ENCODE data around the gene UBE3B.

Gene UBE3B

GRCh38 chr12:109534456-109534855 is 57.0 kb downstream of the UBE3B start:
- Histone ChIP-seq H3K9me3 (ENCODE audit: control insufficient read depth, insufficient read depth, low read length) (no peaks in the 10 kb centered on the region), H3K27ac (ENCODE audit: low read depth, low read length) (no peak overlapping the region), H3K4me3 (ENCODE audit: low read length) (no peak overlapping the region), H4K20me1 (ENCODE audit: control insufficient read depth, insufficient read depth, low read depth, low read length) (no peaks in the 10 kb centered on the region), H3K79me2 (ENCODE audit: control insufficient read depth, low read length) (no peaks in the 10 kb centered on the region), H3F3A (ENCODE audit: control insufficient read depth, insufficient read depth) (no peaks in the 10 kb centered on the region), H3K4me2 (ENCODE audit: low read length) (no peak overlapping the region), H3K27me3 (ENCODE audit: control insufficient read depth, low read length) (no peaks in the 10 kb centered on the region), H3K36me3 (ENCODE audit: control insufficient read depth, low read length) (no peaks in the 10 kb centered on the region), H3K4me1 (ENCODE audit: control insufficient read depth, low read length) (no peaks in the 10 kb centered on the region), H3K9me2 (replicated peaks; ENCODE audit: control insufficient read depth, low read length) (no peaks in the 10 kb centered on the region)
- TF ChIP-seq EZH2phosphoT487 (IDR thresholded peaks at IDR 0.05; ENCODE audit: borderline replicate concordance, low read length) (no peak), CTCF (IDR thresholded peaks at IDR 0.05; ENCODE audit: low read depth, low read length, poor library complexity, severe bottlenecking) (no peak)

GRCh38 chr12:109535231-109535862 is 57.9 kb downstream of the UBE3B start:
- no peaks in the 10 kb centered on the region for H3K79me2 ChIP-seq (ENCODE audit: control insufficient read depth, low read length)
- no peak overlapping the region for H3K4me2 ChIP-seq (ENCODE audit: low read length)
- no peaks in the 10 kb centered on the region for H3K9me2 ChIP-seq (replicated peaks; ENCODE audit: control insufficient read depth, low read length)
- no peaks in the 10 kb centered on the region for H3F3A ChIP-seq (ENCODE audit: control insufficient read depth, insufficient read depth)
- no peak for TF ChIP-seq CTCF (IDR thresholded peaks at IDR 0.05; ENCODE audit: low read depth, low read length, poor library complexity, severe bottlenecking)
- no peak for TF ChIP-seq EZH2phosphoT487 (IDR thresholded peaks at IDR 0.05; ENCODE audit: borderline replicate concordance, low read length)
- H4K20me1 ChIP-seq (ENCODE audit: control insufficient read depth, insufficient read depth, low read depth, low read length) = no peaks in the 10 kb centered on the region
- H3K36me3 ChIP-seq (ENCODE audit: control insufficient read depth, low read length) = no peaks in the 10 kb centered on the region
- H3K27ac ChIP-seq (ENCODE audit: low read depth, low read length) = no peak overlapping the region
- no peak overlapping the region for H3K4me3 ChIP-seq (ENCODE audit: low read length)
- no peaks in the 10 kb centered on the region for H3K27me3 ChIP-seq (ENCODE audit: control insufficient read depth, low read length)
- no peaks in the 10 kb centered on the region for H3K9me3 ChIP-seq (ENCODE audit: control insufficient read depth, insufficient read depth, low read length)
- H3K4me1 ChIP-seq (ENCODE audit: control insufficient read depth, low read length) = no peaks in the 10 kb centered on the region

GRCh38 chr12:109535863-109536250 is 58.4 kb downstream of the UBE3B start:
- Histone ChIP-seq H4K20me1 (ENCODE audit: control insufficient read depth, insufficient read depth, low read depth, low read length) (no peaks in the 10 kb centered on the region), H3K4me2 (ENCODE audit: low read length) (no peak overlapping the region), H3K4me3 (ENCODE audit: low read length) (no peak overlapping the region), H3K36me3 (ENCODE audit: control insufficient read depth, low read length) (no peaks in the 10 kb centered on the region), H3K9me3 (ENCODE audit: control insufficient read depth, insufficient read depth, low read length) (no peaks in the 10 kb centered on the region), H3K27ac (ENCODE audit: low read depth, low read length) (no peak overlapping the region), H3K4me1 (ENCODE audit: control insufficient read depth, low read length) (no peaks in the 10 kb centered on the region), H3K9me2 (replicated peaks; ENCODE audit: control insufficient read depth, low read length) (no peaks in the 10 kb centered on the region), H3K27me3 (ENCODE audit: control insufficient read depth, low read length) (no peaks in the 10 kb centered on the region), H3K79me2 (ENCODE audit: control insufficient read depth, low read length) (no peaks in the 10 kb centered on the region), H3F3A (ENCODE audit: control insufficient read depth, insufficient read depth) (no peaks in the 10 kb centered on the region)
- no peak for TF ChIP-seq EZH2phosphoT487 (IDR thresholded peaks at IDR 0.05; ENCODE audit: borderline replicate concordance, low read length)
- no peak for TF ChIP-seq CTCF (IDR thresholded peaks at IDR 0.05; ENCODE audit: low read depth, low read length, poor library complexity, severe bottlenecking)

All from DOHH2 (cell line).